ENCODE results near the gene CNPPD1. TPM values are rescaled to one million over a fixed set of nuclear protein-coding genes. Genes with fewer than 3 reads are reported as not detected.

The CNPPD1 gene
- total RNA-seq, 2 donors from 2014 or later = 46.7 to 49.2 TPM

DNA sequence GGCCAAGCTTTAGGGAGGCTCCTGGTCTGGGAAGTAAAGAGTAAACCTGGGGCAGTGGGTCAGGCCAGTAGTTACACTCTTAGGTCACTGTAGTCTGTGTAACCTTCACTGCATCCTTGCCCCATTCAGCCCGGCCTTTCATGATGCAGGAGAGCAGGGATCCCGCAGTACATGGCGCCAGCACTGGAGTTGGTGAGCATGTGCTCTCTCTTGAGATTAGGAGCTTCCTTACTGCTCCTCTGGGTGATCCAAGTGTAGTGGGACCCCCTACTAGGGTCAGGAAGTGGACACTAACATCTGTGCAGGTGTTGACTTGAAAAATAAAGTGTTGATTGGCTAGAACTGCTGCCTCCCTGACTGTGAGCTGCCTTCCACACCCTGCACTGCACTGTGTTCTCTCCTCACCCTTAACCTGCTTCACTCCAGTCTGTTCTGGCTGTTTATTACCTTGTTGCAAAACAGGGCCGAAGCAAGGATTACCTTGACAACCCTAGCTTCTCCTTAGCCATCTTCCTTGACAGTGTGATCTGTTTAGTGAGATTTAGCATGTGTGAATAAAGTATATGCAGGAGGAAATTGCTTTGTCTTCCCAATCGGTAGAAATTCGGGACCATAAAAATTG is 6.5 kb upstream of the CNPPD1 start:
- intact Hi-C loops (cut with DNase I) = no loop called here
- DNase-seq (ENCODE audit: low spot score) = no peak

DNA sequence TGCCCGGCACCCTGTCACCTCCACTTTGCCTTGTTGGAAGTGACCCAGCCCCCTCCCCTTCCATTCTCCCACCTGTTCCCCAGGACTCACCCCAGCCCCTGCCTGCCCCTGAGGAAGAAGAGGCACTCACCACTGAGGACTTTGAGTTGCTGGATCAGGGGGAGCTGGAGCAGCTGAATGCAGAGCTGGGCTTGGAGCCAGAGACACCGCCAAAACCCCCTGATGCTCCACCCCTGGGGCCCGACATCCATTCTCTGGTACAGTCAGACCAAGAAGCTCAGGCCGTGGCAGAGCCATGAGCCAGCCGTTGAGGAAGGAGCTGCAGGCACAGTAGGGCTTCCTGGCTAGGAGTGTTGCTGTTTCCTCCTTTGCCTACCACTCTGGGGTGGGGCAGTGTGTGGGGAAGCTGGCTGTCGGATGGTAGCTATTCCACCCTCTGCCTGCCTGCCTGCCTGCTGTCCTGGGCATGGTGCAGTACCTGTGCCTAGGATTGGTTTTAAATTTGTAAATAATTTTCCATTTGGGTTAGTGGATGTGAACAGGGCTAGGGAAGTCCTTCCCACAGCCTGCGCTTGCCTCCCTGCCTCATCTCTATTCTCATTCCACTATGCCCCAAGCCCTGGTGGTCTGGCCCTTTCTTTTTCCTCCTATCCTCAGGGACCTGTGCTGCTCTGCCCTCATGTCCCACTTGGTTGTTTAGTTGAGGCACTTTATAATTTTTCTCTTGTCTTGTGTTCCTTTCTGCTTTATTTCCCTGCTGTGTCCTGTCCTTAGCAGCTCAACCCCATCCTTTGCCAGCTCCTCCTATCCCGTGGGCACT is 5.8 kb upstream of the CNPPD1 start:
- DNase-seq (ENCODE audit: low spot score) = no peak

DNA sequence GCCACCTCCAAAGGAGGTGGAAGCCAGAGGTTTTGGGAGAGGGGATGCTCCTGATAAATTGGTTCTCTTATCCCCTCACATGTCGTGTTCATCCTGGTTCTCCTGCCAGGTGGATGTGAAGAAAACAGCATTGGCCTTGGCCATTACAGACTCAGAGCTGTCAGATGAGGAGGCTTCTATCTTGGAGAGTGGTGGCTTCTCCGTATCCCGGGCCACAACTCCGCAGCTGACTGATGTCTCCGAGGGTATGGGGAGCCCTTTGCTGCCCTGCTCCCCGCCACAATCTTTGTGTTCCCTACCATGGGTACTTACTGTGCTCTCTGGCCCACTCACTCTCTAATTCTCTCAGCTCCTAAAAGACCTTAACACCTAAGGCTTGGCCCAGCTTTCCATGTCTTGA is 4.8 kb upstream of the CNPPD1 start:
- intact Hi-C loops (cut with DNase I) = no loop called here
- no peak for DNase-seq (ENCODE audit: low spot score)

More for the DNA sequence above, 5.8 kb upstream of the CNPPD1 start:
- intact Hi-C loops (cut with DNase I) = no loop called here

DNA sequence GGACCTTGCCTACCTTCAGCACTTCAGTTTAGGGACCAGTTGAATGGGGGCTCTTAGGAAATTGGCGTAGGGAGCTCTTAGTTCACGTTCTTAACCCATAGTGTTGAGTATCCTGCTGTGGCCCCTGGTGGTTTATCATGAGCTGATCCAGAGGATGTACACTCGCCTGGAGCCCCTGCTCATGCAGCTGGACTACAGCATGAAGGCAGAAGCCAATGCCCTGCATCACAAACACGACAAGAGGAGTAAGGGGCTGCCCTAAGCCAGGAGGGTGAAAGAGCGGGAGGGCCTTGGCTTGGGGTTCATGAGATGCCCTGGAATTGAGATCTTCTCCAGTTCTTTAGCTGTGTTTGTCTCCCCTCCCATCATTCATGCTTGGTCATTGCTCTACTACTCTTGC is 4.2 kb upstream of the CNPPD1 start:
- no peak for DNase-seq (ENCODE audit: low spot score)
- intact Hi-C loops (cut with DNase I) = no loop called here

DNA sequence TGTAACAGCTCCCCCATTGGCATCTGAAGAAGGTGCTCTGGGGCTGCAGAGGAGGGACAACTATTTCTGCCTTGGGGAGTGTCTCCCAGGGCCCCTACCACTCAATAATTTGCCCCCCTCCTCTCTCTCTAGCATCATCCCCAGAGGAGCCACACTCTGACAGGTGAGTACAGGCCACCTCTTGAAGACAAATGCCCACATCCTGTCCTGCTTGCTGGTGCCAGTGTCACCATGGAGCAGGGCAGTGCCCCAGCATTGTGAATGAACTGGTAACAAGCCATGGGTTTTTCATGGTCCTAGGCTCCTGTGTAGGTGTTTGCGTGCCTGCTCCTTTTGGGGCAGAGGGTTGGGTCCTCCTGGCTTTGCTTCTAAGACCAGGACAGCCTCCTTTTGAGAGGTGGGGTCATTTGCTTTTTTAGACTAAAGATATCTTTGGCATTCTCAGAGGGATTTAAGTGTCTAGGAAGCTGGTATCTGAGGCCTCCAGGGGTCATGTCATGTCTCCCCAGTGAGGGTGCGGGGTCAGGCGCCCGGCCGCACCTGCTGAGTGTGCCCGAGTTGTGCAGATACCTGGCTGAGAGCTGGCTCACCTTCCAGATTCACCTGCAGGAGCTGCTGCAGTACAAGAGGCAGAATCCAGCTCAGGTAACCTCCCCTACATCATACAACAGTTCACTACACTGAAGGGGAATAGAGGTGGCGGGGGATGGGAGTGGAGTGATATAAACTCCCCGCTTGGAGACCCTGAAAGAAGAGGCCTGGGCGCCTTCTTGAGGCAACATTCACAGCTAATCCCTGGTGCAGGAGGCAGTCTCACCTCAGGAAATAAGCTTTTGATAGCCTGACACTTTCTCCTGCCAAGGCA is 3.1 kb upstream of the CNPPD1 start:
- intact Hi-C loops (cut with DNase I) = loop anchor here in 1 of 2 donors (5.0 kb wide), 1 partner anchor 37 kb away; the partner anchor contains the start of gene ABCB6
- no peak for DNase-seq (ENCODE audit: low spot score)

DNA sequence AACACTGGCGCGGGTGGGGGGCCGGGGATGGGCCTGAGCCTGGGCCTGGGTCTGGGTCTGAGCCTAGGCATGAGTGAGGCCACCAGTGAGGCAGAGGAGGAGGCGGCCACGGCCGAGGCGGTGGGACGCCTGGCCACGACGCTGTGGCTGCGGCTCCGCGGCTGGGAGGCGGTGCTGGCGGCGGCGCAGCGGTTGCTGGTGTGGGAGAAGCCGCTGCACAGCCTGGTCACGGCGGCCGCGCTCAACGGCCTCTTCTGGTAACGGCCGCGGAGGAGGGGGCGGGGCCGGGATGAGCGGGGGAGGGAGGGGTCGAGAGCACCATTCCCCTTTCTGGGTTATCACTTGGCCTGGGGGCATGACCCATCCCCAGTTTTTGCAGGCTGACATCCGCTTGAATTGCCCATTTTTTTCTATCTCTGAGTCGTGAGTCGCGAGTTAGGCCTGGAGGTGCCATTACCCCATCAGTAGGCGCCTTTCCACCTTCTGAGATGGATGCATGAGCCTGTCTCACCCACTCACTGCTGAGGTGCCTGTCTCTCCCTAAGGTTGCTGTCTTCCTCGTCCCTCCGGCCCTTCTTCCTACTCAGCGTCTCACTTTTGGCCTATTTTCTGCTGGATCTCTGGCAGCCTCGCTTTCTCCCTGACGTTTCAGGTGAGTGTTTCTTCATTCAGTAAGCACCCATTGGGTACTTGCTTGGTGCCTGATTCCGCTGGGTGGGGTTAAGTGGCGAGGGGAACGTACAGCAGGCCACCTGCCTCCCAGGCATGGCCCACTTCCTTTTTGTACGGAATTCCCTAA is 1.9 kb upstream of the CNPPD1 start:
- intact Hi-C loops (cut with DNase I) = loop anchor here in 1 of 2 donors (5.0 kb wide), 1 partner anchor 39 kb away; the partner anchor contains the start of gene ABCB6
- peak; percentile 90 for DNase-seq (ENCODE audit: low spot score)

DNA sequence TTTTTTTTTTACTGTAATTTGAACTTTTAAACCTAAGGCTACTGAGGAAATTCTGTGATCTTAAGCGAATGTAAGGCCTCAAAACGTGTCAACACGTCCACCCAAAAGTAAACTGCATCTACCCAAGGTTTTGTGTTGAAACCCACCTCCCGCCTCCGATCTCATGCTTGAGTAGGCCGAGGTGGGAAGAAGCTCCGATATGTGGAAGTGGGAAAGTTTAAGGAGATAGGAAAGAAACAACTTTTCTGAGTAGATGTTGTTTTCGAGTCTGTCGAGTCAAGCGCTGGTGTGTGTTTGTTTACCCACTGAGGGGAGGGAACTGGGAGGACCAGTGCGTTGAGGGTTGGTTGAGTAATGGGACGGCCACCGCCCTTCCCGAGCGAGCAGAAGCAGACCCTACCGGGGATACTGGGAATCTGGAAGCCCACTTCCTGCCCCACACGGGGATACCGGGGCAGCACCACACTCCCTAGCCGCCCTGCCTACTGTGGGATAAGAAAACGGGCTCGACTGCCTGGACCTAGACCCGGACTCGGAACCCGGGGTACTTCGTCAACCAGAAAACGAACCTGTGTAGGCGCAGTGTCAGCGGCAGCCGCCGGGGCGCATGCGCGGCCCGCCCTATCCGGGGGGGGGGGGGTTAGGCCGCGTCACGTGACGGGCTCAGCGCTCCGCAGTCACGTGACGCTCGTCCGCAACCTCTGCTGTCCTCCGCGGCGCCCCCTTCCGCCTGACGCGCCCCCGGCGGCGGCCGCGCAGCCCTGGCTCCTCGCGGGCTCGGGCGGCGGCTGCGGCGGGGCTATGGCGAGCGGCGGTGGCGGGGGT is 1.0 kb upstream of the CNPPD1 start, which contains the start of gene RETREG2:
Gene RETREG2 (plus strand): TSS at position 724 of the 825 bp plus-strand sequence. CDS start 78 bp downstream, at position 802.
- DNase-seq (ENCODE audit: low spot score) = peak; percentile 95
- intact Hi-C loops (cut with DNase I) = loop anchor here in 1 of 2 donors (5.0 kb wide), 1 partner anchor 40 kb away; the partner anchor contains the start of gene ABCB6

DNA sequence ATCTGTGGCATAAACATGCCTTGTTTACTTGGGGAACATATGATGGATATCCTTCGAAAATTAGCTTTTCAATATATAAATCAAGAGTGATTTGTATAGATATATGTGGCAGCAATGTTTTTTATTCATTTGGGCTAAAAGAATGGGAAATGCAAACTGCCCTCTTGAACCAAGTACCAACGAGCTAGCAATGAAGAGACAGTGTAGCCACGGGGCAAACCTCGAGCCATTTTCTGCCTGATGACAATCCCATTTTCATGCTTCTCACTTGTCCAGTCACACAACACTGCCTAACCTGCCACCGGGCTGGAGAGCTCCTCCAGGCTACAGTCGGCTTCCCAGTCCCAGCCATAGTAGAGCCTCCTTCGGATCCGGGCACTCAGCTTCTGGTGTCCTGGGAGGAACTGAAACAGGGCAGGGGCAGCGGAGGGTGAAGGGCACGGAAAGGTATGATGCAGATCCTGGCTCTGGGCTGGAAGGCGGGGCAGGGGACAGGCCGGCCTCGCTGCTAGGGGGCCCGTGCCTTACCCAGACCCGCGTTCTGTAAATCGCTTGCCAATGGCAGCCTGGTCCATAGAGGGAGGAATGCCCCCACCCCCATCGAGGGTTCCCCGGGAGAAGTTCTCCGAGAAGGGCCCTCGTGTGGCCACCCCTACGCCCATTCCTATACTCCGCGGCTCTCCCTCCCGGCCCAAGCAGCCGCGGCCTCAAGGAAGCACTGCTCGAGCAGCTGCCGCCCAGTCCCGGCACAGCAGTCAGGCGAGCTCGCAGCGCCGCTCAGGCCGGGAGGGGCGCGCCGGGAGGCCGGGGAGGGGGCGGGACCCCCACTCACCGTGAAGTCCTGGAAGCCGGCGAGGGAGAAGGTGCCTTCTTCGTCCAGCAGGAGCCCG is 552 bp downstream of the CNPPD1 start:
- intact Hi-C loops (cut with DNase I) = loop anchor here in 1 of 2 donors (5.0 kb wide), 1 partner anchor 41 kb away; the partner anchor contains the start of gene ABCB6
- DNase-seq (ENCODE audit: low spot score) = peak; percentile 87

DNA sequence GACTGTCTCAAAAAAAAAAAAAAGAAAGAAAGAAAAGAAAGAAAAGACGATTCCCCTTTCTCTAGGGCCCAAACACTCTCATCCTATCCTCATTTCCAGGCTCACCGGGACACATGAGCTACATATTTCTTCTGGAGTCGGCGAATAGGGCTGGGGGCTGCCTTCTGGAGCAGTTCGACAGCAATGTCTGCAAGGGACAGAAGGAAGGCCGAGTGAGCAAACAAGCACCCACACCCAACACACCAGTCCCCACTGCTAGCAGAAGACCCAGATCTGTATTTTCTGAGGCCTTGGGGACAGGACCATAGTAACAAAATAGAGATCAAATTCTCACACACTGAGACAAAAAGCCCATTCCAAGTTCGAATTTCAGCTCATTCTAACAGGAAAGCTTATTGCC is 1.2 kb downstream of the CNPPD1 start:
- intact Hi-C loops (cut with DNase I) = loop anchor here in 1 of 2 donors (5.0 kb wide), 1 partner anchor 42 kb away; the partner anchor contains the start of gene ABCB6
- DNase-seq (ENCODE audit: low spot score) = no peak

DNA sequence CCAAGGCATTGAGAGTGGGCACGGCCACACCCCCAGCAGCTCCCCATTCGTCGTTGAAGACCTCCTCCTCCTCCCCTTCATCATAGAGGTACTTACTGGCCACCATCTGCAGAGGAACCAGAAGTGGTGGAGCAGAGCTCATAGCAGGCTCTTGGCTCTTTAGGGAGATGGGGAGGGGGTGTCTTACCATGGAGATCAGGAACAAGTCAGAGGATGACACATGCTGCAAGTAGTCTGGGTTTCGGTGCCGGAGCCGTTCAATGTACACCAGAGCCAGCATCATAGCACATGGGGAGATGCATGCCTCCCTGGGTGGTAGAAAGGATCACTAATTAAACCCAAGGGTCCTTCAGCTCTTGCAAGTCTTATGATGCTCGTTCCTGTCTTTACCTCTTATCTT is 1.9 kb downstream of the CNPPD1 start:
- intact Hi-C loops (cut with DNase I) = loop anchor here in 1 of 2 donors (5.0 kb wide), 1 partner anchor 42 kb away; the partner anchor contains the start of gene ABCB6
- DNase-seq (ENCODE audit: low spot score) = no peak

DNA sequence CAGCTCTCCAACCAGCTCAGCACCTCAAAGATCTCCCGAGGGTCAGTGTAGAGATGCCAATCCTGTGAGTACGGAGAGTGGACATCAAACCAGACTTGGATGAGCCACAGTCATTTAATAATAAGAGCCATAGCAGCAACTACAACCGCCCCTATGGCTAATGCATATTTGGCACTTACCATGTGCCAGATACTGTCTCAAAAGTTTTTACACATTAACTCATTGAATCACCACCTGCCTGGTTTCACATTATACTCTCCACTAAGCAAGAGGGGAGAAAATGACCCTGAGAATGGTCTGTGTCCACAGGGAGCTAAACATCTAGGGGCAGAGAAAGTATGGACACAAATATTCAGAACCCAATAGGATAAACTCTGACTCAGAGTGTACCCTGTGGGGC is 2.6 kb downstream of the CNPPD1 start:
- DNase-seq (ENCODE audit: low spot score) = no peak
- intact Hi-C loops (cut with DNase I) = no loop called here

DNA sequence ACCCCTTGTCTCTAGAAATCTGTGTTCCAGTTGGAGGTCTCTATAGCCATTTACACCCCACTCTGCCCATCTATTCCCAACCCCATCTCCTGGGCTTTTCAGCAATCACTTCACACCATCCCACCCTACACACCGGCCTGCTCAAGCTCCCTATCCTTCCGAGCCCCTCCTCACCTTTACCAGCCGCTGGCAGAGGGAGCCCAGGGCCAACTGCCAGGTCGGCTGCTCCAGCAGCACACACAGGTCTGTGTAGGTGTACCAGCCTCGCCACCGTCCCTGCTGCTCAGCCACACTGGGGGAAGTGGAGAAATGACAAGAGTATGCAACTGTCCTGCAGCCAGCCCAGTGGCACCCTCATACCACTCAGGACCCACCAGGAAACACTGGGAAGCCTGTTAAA is 3.5 kb downstream of the CNPPD1 start:
- DNase-seq (ENCODE audit: low spot score) = no peak
- intact Hi-C loops (cut with DNase I) = no loop called here

DNA sequence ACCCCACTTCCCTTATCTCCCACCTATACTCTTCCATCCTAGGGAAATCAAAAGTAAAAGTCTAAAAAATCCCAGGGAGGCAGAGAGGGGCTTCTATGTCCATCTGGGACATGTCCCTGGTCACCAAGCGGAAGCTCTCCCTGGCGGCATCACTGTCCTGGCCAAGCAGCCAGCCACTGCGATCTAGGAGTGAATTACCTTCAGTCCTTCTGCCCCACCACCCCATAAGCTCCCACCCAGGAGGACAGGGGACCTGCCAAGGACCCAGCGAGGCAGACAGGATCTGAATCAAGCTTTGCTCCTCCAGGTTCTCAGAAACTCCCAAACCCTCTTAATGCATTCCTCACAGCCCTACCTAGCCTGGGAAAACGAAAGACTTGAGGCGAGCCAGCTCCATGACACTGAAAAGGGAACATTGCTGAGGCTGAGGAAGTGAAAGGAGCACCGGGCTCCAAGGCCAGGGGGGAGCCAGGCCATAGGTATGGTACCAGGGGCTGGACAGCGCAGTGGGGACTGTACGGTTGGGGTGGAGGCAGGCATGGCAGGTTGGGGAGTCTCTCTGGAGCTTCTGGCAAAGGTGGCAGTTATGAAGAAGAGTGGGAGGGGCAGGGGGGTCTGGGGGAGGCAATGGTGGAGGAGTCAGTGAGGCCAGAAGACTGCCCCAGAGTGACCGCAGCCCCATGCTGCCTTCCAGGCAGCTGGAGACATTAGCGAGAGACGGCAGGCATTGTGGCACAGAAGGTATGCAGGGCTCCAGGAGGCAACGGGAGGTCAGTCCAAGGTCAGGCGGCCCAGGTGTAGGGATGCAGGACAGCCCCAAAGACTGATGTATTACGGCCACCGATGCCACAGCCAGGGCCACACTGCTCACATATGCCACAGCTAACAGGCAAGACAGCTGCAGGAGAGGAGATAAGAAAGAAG is 4.2 kb downstream of the CNPPD1 start:
- DNase-seq (ENCODE audit: low spot score) = no peak
- intact Hi-C loops (cut with DNase I) = no loop called here

DNA sequence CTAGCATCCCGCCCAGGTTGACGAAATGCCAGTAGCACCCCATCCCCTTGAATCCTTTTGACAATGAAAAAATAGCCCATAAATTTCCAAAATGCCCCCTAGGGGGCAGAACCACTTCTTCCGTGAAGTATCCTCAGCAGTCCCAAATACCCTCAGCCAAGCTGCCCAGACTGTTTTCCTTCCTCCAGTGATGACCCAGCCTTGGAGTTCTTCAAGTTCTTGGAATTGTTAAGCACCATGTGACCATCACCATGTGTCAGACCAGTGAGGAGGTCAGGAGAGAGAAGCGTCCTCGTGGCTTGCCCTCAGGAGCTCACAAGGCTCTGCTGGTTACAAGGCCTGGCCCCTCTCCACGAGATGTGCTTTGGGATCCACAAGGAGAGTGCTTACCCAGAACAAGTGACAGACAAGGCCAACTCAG is 5.5 kb downstream of the CNPPD1 start:
- no peak for DNase-seq (ENCODE audit: low spot score)
- intact Hi-C loops (cut with DNase I) = no loop called here

DNA sequence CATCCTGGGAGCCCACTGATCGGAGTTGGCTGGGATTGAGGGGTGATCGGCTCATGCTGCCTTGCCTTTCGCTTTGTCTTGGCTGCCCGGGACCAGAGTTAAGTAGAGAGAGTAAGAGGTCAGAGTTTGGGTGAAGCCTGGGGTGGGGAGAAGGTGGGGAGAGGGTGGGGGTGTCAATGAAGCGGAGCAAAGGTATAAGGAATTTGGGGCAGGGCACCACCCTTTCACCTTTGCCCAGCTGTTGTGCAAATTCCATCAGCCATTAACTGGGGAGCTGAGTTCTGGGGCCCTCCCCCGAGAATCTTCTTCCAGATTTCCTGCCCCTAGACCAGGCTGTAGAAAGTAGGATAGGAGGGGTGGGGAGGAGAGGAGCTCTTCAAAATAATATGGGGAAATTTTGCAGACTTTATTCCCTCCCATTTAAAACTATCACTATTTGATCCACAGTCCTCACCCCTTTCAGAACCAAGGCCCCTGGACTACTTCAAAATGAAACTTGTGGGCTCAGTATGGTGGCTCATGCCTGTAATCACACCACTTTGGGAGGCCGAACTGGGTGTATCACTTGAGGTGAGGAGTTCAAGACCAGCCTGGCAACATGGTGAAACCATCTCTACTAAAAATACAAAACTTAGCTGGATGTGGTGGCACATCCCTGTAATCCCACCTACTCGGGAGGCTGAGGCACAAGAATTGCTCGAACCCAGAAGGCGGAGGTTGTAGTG is 6.6 kb downstream of the CNPPD1 start, which contains the start of gene SLC23A3:
Gene SLC23A3 (minus strand): TSS at position 100 of the 725 bp plus-strand sequence. CDS start 45 bp downstream, at position 55.
- no peak for DNase-seq (ENCODE audit: low spot score)
- intact Hi-C loops (cut with DNase I) = loop anchor here in 1 of 2 donors (10.0 kb wide), 1 partner anchor 215 kb away; the partner anchor contains the start of gene DNPEP
